OCI-M2 (cell line): ENCODE measurements around the gene PDGFD.
"Not testable (repeated sequence)": the region's sequence is repeated elsewhere in the genome, so short reads cannot be mapped to it uniquely, and the experiment has no call there.

ENCODE experiments used
- DNase-seq: peaks from one replicate; lab custom pipeline; 2025; ENCODE audit not compliant: unreplicated experiment; lab: John Stamatoyannopoulos, UW

The PDGFD gene

GRCh38 chr11:104057908-104058307 is 106.0 kb downstream of the PDGFD start:
- no peak for DNase-seq

DNA sequence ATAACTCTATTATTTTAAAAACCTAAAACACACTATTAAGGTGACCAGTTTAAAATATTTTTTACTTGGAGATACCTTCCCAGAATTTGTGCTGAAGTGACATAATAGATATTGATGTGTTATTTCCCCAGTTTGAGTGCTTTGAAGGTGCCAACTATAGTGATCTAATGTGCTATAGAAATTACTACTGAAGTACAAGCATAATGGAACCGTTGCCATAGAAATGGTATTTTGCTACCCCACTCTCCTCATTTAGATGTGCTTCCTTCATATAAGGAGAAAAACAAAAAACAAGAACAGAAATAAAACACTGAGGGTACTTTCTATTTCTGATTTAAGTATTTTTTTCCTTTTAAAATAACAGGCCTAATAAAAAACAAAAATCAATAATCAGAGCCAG is 108.4 kb downstream of the PDGFD start:
- DNase-seq: no peak

- DNase-seq: no peak
Observed at GRCh38 chr11:104054911-104055529, 108.9 kb downstream of the PDGFD start.

GRCh38 chr11:104053743-104054478 is 110.0 kb downstream of the PDGFD start:
- no peak for DNase-seq

GRCh38 chr11:104051778-104052177 is 112.2 kb downstream of the PDGFD start:
- DNase-seq: no peak

DNA sequence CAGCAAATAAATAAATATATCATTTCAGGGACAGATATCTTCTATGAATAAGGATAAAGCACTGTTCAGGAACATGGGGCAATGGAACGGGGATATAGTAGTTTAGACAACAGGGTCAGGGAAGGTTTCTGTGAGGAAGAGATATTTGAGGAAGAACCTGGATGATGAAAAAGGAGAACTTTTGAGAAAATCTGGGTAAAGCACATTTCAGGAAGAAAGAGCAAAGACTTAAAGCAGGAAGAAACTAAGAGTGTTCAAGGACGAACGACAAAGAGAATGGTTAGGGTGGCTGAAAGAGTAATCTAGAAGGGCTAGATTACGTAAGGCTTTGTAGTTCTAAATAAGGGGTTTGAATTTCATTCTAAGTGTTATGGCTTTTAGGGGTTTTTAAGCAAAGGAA is 114.8 kb downstream of the PDGFD start:
- no peak for DNase-seq

GRCh38 chr11:104046858-104047257 is 117.1 kb downstream of the PDGFD start:
- DNase-seq: not testable (repeated sequence)

DNA sequence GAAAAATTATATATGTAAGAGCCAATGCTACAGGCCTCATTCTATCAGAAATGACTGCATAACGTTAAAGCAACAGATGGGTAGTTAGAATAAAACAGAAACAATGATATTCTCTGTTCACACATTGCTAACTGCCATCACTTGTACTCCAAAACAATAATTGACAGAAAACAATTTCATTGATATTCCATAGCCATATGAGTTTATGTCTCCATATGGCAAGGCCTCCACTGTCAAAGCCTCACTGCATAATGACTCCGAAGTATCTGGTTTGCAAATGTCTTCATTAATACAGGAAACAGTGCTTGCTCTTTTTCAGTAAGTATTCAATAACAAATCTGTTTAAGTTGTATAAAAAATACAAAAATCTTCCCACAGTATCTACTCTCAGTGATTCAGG is 117.6 kb downstream of the PDGFD start:
- no peak for DNase-seq

GRCh38 chr11:104043678-104044239 is 120.2 kb downstream of the PDGFD start:
- DNase-seq: no peak

- no peak for DNase-seq
Observed at GRCh38 chr11:104043142-104043541, 120.8 kb downstream of the PDGFD start.

GRCh38 chr11:104041792-104042191 is 122.2 kb downstream of the PDGFD start:
- no peak for DNase-seq

GRCh38 chr11:104036995-104037394 is 127.0 kb downstream of the PDGFD start:
- no peak for DNase-seq

DNA sequence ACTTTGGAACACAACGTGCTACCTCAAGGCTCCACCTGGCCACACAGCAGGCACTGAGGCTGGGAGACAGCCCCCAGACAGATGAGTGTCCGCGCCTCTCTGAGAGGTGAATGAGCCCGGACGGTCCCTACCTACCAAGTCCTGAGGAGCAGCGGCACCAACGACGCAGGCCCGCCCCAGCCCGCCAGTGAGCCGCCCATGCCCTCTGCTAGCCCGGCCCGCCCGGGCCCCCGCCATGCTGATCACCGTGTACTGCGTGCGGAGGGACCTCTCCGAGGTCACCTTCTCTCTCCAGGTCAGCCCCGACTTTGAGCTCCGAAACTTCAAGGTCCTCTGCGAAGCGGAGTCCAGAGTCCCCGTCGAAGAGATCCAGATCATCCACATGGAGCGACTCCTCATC is 127.4 kb downstream of the PDGFD start, which contains the start of gene DDI1:
Gene DDI1 (plus strand): TSS at position 53 of the 400 bp plus-strand sequence. CDS start 183 bp downstream, at position 236.
- no peak for DNase-seq

DNA sequence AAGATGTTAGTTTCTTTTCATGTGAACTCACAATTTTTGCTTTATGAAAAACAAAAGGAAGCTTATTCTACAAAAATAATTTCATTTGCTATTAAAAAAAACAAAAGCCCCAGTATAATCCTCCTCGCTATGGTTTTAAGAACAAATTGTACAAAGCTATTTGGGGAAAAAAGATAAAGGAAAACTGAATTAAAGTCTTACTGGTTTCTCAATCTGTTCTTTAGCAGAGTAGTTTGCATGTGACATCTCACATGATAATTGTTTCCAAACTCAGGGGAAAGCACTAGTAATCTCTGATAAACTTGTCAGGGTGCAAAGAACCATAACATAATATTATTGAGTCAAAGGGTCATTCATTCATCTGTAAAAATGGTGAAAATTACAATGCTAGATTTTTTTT is 130.4 kb downstream of the PDGFD start:
- no peak for DNase-seq

GRCh38 chr11:104033134-104033533 is 130.8 kb downstream of the PDGFD start:
- no peak for DNase-seq

DNA sequence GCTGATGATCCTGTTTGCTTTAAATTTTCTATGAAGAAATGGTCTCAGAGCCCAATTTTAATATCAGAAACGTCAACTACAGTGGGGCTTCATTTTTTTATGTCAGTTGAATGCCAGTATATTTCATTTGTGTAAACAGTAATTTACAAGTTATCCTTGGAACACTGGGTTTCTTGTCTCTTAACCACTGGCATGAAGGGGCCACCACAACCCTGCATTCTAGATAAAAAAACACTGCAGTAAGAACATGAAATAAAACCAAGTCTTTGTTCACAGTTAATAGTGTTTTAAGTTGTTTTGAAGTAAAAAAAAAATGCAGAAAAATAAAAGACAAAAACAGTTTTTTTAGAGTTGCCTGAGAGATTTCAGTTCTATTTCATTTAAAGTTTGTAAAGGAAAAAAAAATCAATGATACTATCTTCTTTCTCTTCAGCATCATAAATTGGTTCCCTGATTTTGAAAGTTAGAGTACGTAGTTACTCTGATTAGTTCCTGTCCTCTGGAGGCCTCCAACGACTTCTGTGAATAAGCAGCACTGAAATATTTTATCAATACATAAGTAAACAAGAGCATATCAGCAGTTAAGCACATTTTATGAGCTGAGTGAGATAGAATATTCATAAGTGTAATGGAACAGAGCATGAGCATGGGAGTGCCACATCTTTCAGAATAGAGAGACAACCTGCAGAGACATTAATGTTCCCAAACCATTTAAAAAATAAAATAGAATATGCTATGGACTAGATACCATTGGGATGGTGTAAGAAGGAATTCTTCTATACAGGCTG is 135.3 kb downstream of the PDGFD start:
- no peak for DNase-seq

DNA sequence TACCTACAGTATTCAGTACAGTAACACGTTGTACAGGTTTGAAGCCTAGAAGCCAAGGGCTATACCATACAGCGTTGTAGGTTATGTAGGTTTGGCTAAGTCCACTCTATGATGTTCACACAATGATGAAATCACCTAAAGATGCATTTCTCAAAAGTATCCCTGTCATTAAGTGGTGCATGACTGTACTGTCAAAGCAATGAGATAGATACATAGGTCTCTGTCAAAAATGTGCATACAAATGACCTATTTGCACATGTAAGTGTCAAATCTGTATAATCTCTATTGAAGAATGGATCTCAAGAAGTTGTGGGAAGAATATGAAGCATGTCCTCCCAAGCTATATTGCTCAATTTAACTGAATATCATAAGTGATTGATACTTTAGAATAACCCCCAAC is 139.4 kb downstream of the PDGFD start:
- DNase-seq: no peak

DNA sequence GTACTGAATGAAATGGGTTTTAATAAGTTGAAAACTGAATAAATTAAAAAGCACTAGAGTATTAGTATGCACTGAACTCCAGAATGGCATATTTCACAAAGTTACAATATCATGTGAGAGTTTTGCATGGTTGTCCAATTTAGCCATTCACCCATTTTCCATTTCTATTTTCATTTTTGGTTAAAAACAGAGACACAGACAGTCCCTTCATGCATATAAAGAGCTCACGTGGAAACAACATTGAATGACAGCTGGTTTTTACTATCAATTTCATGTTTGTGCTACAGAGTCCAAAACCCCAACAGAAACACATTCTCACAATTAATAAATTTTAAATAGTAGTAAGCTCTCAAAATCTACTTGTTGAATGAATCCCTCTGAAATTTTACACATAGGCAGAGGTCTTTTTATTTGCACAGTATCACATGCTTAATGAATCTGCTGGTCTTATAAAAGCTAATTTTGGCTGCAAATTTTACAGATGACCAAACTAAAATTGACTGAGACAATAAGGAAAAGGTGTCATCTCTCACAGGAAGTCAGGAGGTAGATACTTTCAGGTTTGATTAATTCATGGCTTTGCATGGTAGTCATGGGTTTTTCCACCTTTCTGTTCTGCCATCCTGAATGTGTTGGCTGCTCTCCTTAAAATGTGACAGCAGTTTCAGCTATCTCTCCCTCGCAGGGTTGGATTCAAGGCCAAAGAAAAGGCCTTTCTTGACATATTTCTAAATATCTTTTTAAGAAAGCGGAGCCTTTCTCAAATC is 148.1 kb downstream of the PDGFD start:
- DNase-seq: no peak

GRCh38 chr11:104011044-104011443 is 152.9 kb downstream of the PDGFD start:
- DNase-seq: no peak

GRCh38 chr11:104009744-104010143 is 154.2 kb downstream of the PDGFD start:
- no peak for DNase-seq
